TTC549 (cell line): Measurements from ENCODE around the gene KLHDC8B.

Experiments used
- FAIRE-seq: peaks from 2 replicates; lab custom pipeline; 2012; peaks lifted over from hg19 to GRCh38; lab: Jason Lieb, UNC

KLHDC8B gene

DNA sequence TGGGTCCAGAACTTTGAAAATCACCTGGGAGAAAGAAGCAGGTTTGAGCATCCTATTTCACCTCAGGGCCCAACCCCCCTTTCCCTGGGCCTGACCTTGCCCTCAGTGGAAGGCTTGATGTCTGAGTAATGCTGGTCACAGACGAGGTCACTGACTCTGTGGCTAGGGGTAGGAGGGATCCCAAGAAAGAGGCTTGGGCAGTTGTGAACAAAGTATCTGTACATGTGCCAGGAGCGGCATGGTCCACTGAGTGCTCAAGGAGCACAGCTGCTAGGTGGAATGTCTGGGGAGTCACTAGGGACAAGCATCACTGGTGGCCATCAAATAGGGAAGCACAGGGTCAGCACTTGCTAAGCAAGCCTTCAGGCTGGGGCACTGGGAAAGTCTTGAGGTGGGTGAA, 12.6 kb upstream of the KLHDC8B start:
- no peak for FAIRE-seq

- FAIRE-seq, result no peak
These were observed 10.2 kb upstream of the KLHDC8B start for GRCh38 chr3:49161197-49161596.

DNA sequence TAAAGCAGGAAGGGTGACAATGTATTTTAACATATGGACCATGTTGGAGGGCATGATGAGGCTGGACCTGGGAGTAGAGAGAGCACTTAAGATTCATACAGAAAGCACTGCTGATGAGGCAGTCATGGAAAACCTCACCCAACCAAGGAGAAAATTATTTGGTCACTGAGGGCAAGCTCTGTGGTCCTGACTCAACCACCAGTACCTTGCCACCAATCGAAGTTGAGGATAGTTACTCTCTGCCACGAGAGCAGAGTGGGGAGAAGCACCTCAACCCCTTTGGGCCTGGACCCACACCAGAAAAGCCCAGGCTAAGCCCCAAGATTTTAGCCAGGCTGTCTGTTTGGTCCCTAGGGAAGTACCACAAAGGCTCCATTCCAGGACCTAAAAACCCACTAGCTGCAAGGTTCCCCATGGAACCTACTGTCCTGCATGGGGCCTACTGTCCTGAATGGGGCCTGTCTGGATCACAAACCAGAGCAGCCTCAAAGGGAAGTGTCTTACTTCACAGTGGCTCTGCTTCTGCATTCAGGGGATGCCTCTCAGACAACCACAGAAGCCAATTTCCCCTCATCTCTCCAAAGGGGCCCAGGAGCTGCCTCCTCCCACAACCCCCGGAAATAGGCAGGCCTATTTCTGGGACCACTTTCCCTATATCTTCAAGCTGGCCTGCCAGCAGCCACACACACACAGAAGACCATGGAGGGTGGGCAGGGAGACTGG, 9.4 kb upstream of the KLHDC8B start:
- FAIRE-seq, result no peak

GRCh38 chr3:49162751-49163419, 8.5 kb upstream of the KLHDC8B start:
- FAIRE-seq, result no peak

DNA sequence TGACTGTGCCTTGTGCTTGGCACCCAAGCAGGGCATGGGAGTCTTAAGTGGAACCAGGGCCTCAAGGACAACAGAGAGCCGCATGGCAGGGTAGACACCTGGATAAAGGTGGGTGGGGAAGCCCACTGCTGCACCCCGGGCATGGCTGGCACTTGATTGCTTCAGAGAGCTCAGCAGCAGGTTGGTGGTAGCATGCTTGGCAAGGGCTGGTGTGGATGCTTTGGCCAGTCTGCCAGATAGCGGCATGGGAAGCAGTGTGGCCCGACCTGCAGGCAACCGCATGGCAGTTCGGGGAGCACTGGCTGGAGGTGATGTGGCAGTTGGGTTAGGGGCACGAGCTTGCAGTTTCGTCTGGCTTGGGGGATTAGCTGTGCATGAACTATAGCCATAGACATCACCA, 7.8 kb upstream of the KLHDC8B start:
- FAIRE-seq, result no peak

DNA sequence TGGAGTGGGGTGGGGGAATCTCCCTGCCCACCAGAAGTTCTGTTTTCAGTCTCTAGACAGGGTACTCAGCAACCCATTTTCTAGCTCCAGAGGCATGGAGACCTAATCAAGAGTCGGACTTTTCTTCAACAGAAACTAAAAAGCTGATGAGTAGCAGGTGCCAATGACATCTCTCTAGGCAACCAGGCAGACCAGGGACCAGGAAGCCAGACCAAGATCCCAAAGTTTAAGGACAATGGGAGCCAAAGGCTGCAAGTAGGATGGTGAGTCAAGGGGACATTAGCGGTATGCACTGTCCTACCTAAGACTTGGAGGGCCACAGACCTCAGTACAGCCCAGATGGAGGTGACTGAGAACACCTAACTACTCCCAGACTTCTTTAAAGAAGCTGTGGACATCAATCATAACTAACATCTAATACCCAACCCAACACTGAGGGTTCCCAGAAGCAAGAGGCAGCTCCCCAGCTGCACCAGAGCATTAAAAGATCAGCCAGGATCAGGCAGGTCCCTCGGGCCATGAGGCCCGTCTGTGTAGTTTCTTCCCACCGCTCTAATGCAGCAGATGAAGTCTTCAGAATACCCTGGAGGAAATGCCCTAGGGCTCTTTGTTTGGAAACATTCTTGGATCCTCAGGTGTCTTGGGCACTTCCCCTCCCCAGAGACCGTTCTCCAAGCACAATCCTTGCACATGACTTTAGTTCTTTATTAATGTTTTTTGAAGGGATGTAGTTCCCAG, 6.2 kb upstream of the KLHDC8B start:
- no peak for FAIRE-seq

DNA sequence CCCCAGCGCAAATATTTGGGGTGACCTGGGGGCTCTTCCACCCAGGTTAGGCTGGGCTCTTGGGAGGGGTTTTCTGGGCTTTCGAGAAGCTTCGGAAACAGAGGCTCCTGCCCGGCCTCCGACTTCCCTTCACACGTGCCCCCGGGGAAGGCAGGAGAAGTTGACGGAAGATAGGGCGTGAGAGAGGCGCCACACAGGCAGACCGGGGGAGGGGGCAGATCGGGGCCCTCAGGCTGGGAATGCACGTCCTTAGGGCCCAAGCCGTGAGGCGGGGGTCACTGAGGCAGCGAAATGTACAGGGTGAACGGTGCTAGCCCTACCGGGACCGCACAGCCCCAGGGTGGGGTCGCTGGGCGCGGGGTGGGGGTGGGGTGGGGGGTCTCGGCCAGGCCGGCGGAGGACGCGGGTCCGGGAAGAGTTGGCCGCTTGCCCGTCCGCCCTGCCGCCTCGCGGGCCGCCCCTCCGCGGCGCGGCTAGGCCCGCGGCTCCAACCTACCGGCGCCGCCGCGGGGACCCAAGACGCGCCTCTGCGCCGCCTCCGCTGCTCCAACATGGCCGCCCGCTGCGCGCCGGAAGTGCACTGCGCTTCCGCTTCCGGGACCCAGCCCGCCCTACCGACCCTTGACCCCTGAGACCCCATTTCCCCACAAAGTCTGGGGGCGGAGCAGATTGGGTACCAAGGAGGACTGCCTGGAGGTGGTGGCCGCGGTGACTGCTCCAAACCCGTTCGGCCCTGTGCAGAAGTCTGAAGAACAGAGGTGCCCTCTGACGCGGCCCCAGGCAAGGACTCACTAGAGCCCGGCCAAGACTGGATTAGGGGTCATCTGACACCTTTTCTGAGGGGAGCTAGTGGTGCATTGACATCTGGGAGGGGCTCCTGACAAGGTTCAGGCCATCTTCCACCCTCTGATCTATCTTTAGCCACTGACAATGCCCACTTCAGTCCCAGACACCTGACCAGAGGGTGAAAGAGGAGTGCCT, 5.3 kb upstream of the KLHDC8B start, which contains the start of gene CCDC71:
CCDC71 (minus strand) TSS at position 561 of the 981 bp plus-strand sequence. CDS start 2,123 bp downstream, outside the sequence.
- FAIRE-seq, result no peak

GRCh38 chr3:49166752-49167556, 4.4 kb upstream of the KLHDC8B start:
- no peak for FAIRE-seq

DNA sequence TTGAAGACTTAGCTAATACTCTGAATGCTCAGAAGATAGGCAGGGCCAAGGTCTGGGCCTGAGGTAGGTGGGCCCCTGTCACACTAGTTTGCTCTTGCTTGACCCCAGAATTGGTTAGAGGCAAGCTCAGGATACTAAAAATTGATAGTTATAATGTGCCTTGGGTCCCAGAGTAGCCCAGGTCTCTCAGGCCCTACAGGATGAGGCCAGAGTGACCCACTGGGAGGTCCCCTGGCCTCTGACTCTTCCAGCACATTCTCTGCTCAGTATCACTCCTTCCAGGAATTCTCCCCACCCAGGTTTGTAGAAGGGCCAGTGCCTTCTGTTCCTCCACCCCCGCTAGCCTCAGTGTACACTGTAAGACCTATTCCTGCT, 667 bp upstream of the KLHDC8B start:
- no peak for FAIRE-seq

DNA sequence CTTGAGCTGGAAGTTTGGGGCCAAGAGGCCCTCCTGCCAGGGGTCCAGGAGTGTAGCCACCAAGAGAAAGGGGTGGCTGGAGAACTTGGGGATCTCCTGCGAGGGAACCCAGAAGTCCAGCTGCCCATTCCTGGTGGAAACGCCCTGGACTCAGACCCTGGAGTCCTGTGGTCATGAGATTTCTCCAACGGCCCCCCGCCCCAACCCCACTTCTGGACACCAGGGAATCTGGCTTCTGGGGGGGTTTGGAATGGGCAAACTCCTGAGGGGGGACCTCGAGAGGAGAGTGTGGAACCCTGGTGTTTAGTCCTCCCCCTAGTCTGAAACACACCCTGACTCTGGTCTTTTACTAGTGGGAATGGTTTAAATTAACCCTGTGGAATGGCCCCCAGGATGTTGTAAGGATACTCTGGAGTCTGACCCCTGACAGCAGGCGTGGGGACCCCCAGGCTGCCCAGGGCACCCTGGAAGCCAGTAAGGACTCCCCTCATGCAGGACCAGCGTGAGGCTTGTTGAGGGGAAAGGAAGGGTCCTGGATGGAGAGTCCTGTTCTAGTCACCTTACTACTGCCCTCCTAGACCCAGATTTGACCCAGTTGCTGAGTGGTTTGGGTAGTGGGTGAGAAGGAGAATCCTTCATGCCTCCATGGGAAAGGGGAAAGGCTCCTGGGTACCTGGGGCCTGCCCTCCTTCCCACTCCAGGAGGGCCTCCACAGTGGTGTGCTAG, 540 bp downstream of the KLHDC8B start:
- FAIRE-seq, result no peak

DNA sequence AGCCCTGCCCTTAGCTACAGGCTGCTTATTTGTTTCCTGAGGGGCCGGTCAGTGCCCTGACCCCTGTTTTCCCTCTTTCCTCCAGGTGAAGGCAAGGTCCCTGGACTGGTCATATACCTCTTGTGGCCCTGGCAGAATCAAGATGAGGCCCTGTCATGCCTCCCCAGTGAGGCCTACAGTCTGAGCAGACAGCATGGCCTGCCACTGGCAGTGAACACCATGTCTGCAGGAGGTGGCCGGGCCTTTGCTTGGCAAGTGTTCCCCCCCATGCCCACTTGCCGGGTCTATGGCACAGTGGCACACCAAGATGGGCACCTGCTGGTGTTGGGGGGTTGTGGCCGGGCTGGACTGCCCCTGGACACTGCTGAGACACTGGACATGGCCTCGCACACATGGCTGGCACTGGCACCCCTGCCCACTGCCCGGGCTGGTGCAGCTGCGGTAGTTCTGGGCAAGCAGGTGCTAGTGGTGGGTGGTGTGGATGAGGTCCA, 1.2 kb downstream of the KLHDC8B start:
- no peak for FAIRE-seq

- no peak for FAIRE-seq
These were observed 1.9 kb downstream of the KLHDC8B start for GRCh38 chr3:49173116-49173791.

DNA sequence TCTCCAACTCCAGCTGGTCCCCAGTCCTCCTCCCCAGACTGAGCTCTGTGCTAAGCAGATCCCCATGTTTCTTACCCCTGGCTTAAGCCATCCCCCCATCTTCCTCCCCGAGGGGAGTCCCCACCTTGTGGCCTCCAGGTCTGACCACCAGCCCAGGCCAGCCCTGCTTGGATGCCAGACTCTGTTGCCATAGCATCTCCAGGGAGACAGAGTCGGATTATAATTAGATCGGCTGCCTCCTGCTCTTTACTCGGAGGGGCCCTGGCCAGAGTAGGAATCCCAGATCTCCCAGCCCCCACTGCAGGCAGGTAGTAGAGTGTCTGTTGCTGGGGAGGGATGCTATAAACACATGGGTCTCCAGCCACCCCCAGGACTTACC, 2.4 kb downstream of the KLHDC8B start:
- no peak for FAIRE-seq

GRCh38 chr3:49174397-49174985, 3.1 kb downstream of the KLHDC8B start:
- no peak for FAIRE-seq

- no peak for FAIRE-seq
These were observed 4.1 kb downstream of the KLHDC8B start for GRCh38 chr3:49175530-49175929.

DNA sequence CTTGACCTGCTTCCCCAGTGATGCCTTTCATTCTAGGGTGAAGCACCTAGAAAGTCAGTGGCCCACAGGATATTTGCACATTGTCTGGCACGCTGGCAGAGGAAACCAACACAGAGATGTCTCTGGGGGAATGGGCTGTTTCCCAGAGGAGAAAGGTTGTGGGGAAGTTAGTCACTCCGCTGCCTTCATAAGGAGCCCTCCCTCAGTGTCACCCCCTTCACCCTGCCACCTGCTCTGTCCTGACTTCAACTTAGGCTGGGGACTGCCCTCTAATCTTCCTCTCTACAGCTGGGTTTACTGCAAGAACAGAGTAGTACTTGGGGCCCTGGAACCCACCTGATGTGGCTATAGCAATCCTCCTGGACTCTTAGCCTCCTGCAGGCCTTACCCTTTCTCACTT, 5.7 kb downstream of the KLHDC8B start:
- no peak for FAIRE-seq

DNA sequence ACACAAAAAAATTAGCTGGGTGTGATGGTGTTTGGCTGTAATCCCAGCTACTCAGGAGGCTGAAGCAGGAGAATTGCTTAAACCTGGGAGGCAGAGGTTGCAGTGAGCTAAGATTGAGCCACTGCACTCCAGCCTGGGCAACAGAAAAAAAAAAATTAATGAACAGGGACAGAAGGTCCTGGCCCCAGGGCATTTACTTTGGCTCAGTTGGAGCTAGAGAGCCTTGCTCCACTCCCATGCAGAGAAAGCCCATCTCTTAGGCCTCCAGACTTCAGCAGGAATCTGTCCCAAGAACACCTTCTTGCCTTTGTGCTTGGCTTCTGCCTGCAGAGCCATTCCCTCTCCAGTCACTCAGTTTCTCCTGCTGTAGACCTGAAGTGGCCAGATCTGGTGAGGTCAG, 8.7 kb downstream of the KLHDC8B start:
- no peak for FAIRE-seq

- no peak for FAIRE-seq
These were observed 10.0 kb downstream of the KLHDC8B start for GRCh38 chr3:49181351-49181750.

DNA sequence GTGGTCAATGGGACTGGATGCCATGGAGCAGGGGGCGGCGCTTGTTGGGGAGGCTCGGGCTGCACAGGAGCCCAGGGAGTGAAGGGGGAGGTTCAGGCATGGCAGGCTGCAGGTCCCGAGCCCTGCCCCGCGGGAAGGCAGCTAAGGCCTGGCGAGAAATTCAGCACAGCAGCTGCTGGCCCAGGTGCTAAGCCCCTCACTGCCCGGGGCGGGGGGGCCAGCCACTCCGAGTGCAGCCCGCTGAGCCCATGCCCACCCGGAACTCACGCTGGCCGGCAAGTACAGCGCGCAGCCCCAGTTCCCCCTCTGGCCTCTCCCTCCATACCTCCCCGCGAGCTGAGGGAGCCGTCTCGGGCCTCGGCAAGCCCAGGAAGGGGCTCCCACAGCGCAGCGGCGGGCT, 11.3 kb downstream of the KLHDC8B start:
- no peak for FAIRE-seq
